ENCODE measurements around the gene YTHDF2. TPM values are rescaled to one million over a fixed set of nuclear protein-coding genes. Genes with fewer than 3 reads are reported as not detected.
A peak's percentile ranks its signal among the peaks of the same experiment; 100 is the strongest.
"Not testable (repeated sequence)": the region's sequence is repeated elsewhere in the genome, so short reads cannot be mapped to it uniquely, and the experiment has no call there.

The YTHDF2 gene
- total RNA-seq, result 55.9 TPM

DNA sequence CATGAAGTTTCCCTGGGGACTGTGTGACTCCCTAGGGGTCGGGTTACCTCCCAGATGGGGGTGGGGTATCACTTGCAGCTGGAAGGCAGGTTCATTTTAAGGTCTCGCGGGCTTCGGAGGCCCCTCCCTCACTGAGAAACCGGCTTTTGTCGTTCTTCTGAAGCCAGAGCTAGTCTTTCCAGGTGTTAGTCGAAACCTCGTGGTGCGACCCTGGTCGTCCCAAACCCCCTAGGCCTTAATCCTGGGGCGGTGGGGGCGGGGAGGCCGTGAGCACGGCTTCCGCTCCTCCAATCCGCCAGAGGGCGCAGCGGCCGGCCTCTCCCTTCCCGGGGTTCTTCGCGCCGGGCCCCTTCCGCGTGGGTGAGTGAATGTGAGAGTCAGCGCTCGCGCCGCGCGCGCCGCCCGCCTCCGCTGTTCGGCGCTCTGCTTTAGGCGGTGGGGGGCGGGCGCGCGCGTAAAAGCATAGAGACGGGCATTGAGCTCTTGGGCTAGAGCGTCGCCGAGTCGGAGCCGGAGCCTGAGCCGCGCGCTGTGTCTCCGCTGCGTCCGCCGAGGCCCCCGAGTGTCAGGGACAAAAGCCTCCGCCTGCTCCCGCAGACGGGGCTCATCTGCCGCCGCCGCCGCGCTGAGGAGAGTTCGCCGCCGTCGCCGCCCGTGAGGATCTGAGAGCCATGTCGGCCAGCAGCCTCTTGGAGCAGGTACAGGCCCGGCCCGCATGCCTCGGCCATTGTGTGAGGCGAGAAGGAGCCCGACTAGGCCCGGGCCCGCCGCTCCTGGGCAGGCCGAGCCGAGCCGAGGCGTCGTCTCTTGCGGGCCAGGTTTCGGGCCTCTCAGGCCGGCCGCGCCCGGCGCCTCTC is at the start of gene YTHDF2:
Gene YTHDF2, plus strand, starts transcription at position 491 of the 857 bp plus-strand sequence. Its CDS starts 181 bp downstream, at position 672.
- peak; percentile 96 for DNase-seq

DNA sequence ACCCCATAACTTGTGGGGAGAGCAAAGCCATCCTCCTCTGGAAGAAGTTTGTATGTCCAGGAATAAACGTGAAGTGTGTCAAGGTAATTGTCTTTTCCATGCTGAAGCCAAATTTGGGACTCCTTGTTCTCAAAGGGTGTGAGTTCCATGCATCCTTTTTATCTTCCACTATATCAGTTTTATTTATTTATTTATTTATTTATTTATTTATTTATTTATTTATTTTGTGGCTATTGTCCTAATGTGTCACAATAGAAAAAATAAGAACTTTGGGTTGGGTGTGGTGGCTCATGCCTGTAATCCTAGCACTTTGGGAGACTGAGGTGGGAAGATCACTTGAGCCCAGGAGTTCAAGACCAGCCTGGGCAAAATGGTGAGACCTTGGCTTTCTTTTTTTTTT is 45.1 kb upstream of the YTHDF2 start:
- not testable (repeated sequence) for DNase-seq

DNA sequence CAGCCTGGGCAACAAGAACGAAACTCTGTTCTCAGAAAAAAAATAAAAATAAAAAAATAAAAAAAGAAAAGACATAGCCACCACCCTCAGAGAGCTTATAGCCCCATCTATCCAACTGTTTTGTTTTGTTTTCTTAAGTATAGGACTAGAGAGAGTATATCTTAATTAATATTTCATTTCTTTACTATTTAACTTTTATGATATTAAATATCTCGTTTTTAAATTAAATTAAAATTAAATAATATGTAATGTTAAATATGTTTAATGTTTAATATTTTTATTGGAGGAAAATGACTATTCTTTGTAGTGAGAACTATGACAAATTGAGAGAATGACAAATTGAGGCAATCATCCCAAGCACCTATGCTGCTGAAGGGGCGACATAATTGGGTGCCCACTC is 33.1 kb upstream of the YTHDF2 start:
- DNase-seq, result no peak

DNA sequence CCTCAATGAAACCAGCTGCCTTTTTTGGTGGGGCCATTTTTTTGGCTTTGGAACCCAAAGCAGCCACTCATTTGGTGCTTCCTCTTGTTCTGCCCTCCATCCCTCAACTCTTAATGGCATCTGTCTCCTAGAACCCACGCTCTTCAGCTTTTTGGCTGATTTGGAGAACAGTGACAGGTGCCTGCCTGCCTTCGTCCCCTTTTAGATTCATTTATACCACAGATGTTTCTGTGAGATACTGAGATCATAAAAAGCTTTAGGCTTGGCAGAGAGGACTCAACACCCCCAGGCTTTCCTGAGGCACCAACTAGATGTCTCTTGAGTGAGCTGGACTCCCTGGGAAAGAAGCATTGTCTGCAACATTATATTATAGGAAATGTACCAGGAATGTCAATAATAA is 20.4 kb upstream of the YTHDF2 start:
- DNase-seq, result no peak

DNA sequence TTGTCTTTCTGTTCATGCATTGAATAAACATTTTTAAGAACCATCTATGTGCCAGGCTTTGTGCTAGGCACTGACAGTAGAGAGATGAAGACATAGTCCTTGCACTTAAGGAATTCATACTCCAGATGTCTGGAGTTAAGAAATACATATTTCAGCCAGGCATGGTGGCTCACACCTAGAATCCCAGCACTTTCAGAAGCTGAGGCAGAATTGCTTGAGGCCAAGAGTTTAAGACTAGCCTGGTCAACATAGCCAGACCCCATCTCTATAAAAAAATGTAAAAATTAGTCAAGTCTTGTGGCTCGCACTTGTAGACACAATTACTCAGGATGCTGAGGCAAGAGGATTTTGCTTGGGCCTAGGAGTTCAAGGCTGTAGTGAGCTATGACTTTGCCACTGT is 18.6 kb upstream of the YTHDF2 start:
- no peak for DNase-seq

DNA sequence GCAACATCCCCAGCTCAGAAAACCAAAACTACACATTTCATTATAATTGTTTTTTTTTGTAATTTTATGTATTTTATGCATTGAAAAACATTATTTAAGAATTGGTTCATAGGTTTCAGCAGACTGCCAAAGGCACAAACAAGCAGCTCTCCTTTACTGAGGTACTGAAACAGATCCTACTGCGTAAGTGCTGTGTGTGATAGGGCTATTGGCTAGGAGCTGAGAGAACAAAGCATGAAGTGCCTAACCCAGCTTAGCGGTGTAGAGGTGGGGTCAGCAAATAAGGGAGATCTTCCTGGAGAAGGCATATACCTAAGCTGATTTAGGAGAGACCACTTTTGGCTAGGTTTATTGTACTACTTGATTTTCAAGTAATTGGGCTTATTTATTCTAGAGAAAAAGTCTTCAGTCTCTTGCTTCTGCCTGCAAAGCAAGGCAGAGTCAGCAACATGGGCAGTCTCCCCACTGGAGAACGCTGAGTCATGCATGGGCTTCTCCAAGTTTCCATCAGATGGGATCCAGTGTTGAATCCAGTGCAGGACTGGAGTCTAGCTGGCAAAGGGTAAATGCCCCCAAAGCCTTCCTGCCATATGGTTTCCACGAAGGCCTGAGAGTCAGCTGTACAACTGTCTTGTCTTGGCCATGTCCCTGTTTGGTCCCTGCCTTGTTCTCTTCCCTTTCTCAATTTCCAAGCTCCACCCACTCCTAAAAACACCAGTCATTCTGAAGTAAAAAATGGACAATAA is 18.0 kb upstream of the YTHDF2 start:
- no peak for DNase-seq

DNA sequence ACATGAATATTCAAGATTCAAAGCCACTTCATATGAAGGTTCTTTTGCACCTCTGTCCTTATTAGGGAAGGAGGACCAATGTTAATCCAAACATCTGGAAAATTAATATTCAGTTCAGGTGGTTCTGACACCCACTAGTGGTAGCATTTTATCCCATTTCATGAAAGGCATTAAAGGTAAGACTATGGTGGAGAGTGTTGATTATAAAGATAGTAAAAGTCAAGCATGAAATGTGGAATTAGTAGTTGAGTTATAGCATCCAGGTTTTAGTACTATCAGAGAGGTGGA is 17.5 kb upstream of the YTHDF2 start:
- DNase-seq, result no peak

DNA sequence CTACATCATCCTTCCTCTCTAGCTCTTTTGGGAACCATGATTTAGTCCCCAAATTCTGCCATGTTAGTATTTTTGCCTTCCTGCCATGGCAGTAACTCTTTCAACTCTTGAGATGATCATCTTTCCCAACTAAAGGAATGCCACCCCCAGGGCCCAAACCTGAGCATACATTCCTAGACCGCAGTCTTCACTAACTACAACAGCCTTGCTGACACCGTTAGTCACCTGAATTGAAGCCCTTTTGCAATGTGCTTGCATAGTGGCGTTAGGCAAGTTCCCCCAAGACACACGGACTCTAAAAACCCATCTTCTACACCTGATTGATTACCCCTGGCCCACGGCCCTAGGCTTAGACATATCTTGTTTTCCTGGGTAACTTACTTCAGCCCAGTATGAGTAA is 16.4 kb upstream of the YTHDF2 start:
- DNase-seq, result no peak

DNA sequence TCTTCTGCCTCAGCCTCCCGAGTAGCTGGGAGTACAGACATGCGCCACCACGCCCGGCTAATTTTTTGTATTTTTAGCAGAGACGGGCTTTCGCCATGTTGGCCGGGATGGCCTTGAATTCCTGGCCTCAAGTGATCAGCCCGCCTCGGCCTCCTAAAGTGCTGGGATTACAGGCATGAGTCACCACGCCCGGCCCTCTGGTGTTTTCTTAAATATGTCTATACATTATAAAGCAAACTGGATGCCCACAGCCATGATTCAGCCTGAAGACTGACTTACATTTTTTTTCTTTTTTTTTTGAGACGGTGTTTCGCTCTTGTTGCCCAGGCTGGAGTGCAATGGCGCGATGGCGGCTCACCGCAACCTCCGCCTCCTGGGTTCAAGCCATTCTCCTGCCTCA is 14.8 kb upstream of the YTHDF2 start:
- not testable (repeated sequence) for DNase-seq

DNA sequence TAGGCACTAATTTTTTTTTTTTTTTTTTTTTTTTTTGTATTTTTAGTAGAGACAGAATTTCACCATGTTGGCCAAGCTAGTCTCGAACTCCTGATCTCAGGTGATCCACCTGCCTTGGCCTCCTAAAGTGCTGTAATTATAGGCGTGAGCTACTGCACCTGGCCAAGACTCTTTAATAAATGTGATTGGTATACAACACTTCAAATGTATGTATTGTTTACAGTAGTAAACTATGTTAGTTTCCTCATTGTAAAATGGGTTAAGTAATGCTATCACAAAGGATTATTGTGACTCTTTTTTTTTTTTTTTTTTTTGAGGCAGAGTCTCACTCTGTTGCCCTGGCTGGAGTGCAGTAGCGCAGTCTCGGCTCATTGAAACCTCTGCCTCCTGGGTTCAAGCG is 11.4 kb upstream of the YTHDF2 start:
- not testable (repeated sequence) for DNase-seq

DNA sequence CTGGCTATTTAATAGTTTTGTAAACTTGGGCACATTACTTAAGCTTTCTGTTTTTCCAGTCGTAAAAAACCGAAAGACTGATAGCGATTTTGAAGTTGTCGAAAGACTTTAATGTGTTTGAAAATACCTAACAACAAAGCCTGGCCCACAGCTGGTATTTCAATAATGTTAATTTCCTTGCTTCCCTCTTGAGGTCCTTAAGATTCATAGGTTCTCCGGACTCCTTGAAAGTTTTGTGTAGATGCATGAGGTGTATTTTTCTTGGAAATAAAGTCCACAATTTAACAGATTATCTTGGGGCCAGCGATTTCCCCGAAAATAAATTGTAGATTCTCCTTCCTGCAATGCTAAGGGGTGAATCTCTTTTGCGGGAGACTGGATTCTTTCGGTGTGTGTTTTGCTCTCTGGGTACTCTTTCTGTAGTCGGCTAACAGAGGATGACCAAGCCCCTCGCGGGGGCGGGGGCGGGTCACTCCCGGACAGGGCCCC is 735 bp upstream of the YTHDF2 start:
- DNase-seq, result no peak

DNA sequence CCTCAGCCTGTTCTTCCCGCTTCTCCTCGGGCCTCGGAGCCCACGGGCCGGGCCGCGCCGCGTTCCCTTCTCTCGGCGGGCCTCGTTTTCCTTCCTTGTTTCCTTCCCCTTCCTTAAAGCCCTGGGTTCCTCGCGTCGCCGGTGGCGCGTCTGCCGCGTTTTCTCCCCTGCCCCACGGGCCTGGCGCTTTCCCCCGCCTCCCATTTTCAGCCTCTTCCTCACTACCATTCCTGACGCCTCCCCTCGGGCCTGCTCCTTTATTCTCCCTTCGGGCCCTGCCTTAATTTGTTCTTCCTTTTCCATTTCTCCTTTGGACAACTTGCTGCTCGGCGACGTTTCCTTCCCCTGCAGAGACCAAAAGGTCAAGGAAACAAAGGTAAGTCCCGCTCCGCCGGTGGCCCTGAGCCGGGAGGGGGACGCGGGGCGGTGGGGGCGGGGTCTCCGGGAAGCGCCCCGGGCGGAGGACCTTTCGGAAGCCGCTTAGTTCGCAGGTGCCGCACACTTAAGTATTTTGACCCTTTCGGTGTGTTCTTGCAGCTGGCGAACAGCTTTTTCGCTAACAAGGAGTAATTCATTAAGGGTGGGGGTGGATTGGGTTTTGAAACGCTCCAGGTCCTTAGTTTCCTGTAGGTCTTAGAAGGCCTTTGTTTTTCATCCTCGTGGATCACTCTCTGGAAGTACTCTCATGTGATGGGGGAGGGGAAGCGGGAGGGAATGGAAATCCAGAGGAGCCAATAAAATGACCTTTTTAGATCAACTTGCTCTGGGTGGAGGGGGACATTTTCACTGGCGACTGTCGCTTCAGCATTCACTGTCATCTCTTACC is 780 bp downstream of the YTHDF2 start:
- DNase-seq, result peak; percentile 35

DNA sequence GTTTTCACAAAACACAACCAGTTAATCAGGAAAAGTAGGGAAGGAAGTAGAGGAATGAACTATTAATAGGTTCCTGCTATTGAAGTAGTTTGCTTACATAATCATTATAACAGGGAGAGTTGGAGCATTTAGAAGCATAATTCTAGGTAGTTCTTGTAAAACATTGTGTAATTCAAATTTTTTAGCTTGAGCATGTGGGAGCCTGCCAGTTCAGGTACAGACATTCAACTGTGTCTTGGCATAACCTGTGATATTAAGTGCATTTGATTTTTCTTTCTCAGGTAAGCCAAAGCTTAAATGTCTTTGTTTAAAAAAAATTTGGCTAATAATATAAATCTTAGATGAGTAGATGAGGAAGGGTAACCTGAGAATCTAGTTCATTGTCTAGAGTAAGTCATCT is 3.4 kb downstream of the YTHDF2 start:
- no peak for DNase-seq

DNA sequence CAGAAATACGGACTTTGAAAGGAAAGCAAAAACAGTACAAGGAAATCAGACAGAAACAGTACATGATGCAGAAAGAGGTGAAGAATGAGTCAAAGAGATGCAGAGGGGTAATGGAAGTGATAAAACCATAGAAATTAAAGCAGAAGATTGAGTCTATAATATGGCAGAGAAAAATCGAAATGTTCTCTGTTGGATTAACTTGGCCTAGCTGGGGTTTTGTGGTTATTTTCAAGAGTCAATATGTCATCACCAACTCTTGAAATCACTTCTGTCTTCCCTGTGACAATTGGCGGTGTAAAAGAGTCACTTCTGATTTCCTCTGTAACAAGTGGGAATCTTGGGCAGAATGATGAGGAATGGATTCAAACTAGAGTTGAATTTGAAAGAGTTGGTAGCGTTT is 7.4 kb downstream of the YTHDF2 start:
- no peak for DNase-seq

DNA sequence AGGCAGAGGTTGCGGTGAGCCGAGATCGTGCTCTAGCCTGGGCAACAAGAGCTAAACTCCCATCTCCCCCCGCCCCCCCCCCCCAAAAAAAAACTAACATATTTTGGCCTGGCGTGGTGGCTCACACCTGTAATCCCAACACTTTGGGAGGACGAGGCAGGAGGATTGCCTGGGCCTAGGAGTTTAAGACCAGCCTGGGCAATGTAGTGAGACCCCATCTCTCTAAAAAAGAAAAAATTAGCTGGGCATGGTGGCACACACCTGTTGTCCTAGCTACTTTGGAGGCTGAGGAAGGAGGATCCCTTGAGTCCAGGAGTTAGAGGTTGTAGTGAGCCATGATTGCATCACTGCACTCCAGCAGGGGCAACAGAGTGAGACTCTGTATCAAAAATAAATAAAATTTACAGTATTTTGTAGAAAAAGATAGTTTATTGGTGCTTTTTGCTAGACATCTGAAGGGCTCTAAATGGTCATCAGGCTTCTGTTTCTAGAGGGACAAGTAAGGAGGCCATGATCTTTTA is 9.0 kb downstream of the YTHDF2 start:
- no peak for DNase-seq

DNA sequence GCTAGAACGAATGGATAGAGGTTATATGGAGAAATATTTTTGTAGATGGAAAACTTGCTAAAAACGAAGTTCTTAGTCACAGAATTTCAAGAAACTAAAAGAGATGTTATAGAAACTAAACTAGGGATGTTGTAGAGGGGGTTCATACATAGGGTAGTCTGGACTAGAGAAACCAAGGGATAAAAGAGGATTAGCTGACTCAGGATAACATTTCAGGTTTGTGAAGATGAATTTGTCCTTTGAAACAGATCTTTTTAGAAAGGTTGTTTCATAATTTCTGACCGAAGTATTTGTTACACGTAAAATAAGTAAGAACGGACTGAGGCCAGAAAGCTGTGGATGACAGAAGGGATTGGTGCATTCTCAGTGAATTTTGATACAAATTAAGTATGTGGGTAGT is 13.6 kb downstream of the YTHDF2 start:
- no peak for DNase-seq

DNA sequence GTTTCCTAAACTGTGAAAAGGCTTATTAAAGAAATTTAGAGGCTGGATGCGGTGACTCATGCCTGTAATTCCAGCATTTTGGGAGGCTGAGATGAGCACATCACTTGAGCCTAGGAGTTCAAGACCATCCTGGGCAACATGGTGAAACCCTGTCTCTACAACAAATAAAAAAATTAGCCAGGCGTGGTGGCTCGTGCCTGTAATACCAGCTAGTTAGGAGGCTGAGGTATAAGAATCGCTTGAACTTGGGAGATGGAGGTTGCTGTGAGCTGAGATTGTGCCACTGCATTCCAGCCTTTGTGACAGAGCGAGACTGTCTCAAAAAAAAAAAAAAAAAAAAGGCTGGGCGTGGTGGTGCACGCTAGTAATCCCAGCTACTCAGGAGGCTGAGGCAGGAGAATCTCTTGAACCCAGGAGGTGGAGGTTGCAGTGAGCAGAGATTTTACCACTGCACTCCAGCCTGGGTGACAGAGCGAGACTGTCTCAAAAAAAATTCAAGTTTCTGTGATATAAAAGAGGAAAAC is 14.1 kb downstream of the YTHDF2 start:
- not testable (repeated sequence) for DNase-seq

DNA sequence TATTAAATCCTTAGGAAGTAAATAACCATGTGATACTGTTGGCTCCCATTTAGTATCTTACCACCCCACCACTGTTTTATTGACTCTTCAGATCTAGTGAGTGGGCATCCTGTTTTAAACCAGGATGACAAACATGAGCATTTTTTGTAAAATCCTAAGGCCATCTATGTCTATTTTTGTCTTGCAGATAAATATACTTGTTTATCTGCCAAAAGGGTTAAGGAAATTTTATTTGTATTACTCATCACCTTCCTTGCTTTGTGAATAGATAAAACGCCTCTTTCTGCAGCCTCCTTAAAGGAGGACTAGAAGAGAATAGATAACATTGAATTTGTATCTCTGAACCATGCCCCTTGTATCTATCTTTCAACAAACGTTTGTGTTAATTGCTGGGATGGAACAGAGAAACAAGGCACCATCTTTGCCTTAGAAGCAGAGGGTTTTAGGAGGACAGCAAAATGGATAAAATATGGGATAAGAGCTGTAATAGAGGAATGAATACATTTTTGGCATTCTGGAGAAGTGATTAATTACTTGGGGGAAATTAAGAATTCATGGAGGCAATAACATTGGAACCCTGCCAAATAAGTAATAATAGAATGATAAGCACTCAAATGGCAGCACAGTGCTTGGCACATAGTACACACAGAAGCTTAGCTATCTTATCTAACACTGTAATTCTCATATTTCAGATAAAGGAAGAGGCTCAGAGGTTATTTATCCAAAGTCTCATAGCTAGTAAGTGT is 14.7 kb downstream of the YTHDF2 start:
- DNase-seq, result no peak

DNA sequence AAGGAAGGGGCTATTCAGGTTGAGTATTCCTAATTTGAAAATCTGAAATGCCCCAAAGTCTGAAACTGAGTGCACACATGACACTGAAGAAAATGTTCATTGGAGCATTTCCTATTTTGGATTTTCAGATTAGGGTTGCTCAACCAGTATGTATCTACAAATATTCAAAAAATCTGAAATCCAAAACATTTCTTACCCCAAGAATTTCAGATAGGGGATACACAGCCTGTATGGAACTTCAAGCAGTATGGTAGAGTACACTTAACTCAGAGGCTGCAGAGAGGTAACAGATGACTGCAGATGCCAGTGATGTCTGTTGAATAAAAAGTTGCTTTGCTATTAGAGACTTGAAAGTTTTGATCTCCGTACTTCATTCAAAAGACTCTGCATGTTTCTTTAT is 19.0 kb downstream of the YTHDF2 start:
- DNase-seq, result no peak

DNA sequence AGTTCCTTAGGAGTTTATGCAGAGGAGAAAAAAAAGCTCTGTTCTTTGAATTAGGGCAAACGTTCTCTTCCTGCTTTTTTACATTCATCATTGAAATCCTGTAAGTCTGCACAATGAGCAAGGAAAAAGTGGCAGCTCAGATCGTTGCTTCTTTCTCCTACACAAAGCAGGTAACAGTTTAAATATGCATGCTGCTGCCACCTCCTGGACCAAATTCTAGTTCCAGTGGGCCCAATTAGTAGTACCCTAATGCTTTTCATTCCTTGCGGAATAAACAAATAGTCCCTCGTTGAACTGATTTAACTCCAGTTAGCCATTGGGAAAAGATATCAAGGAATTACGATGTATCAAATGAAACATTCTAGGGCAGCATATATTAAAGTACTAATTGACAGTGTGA is 20.1 kb downstream of the YTHDF2 start:
- DNase-seq, result no peak

DNA sequence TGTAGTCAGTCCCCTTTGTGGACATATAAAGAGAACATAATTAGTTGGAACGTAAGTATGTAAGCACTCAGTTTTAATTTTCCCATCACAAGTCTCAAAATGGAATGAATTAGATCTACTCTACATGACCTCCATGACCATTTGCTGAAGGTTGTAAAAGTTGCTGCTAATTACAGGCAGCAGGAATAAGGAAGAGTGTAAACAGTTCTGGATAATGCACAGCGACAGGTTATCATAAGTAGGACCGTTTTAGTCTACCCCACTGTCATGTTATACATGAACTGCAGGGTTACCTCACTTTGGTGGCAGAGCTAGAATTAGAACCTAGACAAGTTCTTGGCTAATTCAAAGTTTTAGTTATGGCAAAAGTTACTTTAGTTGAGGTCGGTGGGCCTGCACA is 21.7 kb downstream of the YTHDF2 start:
- no peak for DNase-seq

DNA sequence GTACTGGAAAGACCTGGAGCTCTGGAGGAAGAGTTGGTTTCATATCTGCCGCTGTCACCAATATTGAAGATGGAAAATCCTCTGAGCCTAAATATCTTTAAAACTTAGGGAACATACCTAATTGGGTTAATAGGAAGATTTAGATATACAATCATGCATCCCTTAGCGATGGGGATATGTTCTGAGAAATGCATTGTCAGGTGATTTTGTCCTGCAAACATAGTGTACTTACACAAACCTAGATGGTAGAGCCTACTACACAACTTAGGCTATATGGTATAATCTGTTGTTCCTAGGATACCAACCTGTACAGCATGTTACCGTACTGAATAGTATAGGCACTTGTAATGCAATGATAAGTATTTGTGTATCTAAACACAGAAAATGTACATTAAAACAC is 22.5 kb downstream of the YTHDF2 start:
- no peak for DNase-seq
